HG02943 (cell line): ENCODE data around the gene NR1D2.
"Not testable (repeated sequence)": the region's sequence is repeated elsewhere in the genome, so short reads cannot be mapped to it uniquely, and the experiment has no call there.

ENCODE experiments used
- ATAC-seq: cut with Tn5 transposase; IDR thresholded peaks from one replicate; pipeline ENCODE4 v1.9.1; 2021; ENCODE audit warnings: mild to moderate bottlenecking, low read depth, moderate library complexity; ENCODE audit not compliant: unreplicated experiment

Gene NR1D2

DNA sequence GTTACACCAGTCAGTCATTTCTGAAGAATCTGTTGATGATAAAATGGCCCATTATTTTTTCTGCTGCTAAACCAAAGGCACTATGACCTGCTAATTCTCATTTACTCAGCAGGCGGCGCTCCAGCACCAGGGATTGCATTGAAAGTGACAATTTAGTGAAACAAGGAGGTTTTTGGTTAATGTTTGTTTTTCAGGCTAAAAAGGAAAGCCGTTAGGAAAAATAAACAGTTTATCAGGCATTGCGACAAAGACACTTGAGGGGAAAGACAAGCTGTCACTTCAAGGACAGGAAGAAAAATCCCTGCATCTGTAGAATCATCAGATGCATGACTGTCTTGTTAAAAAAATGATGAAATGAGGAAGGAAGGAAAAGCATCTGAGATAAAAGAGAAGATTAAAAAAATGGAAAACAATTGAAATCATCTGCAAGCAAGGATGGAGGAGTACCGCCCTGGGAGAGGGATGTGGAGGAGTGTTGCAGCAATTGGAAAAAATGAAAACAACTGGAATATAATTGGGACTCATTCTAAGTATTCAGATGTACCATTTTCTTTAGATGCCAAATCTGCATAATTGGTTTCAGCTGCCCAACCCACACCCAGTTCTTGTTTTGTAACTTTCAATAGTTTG, 54.0 kb downstream of the NR1D2 start:
- no peak for ATAC-seq

DNA sequence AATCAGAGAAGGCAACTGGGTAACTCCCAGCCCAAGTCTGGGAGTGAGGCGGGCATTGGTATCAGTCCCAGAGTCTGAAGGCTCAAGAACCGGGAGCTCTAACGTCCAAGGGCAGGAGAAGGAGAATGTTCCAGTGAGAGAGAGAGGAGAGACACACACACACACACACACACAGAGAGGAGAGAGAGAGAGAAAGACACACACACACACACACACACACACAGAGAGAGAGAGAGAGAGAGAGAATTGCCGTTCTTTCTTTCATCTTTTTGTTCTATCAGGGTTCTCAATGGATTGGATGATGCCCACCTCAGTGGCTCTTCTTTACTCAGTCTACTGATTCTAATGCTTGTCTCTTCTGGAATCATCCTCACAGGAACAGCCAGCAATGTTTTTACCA, 57.0 kb downstream of the NR1D2 start:
- no peak for ATAC-seq

DNA sequence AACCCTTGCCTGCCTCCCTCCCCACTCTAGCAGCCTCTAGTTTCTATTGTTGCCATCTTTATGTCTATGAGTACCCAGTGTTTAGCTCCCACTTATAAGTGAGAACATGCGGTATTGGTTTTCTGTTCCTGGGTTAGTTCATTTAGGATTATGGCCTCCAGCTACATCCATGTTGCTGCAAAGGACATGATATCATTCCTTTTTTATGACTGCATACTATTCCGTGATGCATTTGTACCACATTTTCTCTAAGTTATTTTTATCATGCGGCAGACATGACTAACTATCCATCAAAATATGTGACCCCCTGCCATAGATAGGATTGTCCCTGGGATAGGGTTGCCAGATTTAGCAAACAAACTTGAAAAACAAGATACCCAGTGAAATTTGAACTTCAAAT, 58.4 kb downstream of the NR1D2 start:
- no peak for ATAC-seq

DNA sequence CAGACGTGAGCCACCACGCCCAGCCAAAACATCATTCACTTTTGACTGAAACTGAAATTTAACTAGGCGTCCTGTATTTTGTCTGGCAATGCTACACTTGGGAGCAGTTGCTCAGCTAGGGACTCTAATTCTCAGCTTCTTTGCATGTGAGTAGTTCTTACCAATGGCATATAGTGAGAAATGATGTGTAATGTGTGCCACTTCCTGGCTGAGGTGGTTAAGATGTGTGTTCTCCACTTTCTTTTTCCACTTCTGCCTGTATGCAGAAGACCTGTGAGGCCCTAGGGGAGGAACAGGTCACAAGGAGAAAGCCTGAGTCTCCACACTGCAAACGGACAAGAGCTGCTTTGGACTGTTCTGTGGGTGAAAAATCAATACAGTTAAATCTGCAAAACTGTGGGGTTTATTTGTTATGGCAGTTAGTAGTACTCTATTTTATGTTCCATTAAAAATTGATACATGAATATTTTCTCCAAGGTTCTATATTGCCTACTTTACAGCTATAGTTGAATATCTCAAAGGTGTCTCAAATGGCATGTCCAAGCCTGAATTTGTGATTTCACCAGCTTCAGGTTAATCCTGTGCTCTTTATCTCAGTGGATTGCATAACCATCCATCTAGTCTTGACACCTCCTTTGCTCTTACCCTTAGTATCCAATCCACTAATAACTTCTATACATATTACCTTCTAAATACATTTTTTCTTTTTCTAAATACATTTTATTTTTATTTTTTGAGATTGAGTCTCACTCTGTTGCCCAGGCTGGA, 59.3 kb downstream of the NR1D2 start:
- ATAC-seq, result peak; percentile 78

DNA sequence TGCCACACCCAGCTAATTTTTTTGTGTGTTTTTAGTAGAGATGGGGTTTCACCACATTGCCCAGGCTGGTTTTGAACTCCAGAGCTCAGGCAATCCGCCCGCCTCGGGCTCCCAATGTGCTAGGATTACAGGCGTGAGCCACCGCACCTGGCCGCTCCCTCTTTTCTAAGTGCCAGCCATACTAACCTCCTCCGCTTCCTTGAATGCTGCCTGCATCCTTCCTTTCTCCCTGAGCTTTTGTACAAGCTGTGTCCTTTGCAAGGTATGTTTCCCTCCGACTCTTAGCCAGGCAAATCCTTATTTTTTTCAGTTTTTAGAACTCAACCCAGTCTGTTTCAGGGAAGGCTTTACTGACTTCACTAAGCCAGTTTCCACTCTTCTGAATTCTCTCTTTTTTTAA, 60.6 kb downstream of the NR1D2 start:
- ATAC-seq, result no peak

DNA sequence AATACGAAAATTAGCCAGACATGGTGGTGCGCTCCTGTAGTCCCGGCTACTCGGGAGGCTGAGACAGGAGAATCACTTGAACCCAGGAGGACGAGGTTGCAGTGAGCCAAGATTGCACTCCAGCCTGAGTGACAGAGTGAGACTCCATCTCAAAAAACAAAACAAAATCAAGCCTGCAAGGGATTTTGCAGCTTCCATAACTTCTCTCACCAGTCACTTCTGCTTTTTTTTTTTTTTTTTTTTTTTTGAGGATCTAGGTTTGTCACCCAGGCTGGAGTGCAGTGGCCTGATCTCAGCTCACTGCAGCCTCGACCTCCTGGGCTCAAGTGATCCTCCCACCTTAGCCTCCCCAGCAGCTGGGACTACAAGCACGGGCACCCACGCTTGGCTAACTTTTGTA, 65.7 kb downstream of the NR1D2 start:
- ATAC-seq, result not testable (repeated sequence)

DNA sequence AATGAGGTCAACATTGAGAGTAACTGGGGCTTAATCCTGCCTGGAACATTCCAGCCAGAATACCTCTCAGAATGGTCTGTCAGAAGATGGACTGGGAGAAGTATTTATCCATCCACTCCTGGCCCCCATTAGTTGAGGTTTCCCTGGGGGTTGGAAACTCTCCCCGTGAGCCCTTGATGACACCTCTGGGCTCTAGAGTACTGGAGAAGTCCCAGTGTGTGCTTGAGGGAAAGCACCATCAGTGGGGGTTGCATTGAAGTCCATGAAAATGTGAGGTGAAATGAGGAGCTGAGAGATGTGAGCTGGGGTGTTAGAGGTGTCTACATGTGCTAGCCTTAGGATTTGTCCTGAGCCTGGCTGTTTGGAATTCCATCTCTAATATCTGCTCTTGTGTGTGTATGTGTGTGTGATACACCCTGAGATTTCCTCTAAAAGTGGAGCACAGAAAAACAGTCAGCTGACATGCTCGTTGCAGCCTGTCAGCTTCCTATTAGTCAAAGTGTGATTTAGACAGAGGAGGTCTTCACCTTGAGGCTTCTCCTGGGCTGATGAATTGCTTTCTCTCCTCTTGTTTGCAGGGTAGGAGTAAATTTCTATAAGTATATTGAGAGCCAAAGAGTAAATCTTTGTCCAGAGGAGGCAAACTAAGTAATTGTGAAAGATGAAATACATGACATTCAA, 67.6 kb downstream of the NR1D2 start:
- no peak for ATAC-seq

DNA sequence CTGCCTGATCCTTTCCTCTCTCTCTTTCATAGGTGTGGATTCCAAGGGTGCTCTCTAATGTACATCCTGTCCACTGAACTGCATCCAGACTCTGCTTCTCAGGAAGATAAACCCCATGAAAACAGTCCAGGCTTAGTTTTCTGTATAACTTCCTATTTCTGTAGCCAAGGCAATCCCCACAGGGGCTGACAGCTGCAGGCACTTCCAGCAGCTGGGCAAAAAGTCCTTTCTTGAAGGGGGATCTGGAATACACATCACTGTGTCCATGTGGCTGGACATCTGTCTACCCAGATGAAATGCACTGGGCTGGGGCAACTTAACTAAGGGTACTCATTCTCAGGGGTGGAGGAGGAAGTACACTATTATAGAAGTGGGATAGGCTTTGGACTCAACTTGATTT, 72.2 kb downstream of the NR1D2 start:
- no peak for ATAC-seq

DNA sequence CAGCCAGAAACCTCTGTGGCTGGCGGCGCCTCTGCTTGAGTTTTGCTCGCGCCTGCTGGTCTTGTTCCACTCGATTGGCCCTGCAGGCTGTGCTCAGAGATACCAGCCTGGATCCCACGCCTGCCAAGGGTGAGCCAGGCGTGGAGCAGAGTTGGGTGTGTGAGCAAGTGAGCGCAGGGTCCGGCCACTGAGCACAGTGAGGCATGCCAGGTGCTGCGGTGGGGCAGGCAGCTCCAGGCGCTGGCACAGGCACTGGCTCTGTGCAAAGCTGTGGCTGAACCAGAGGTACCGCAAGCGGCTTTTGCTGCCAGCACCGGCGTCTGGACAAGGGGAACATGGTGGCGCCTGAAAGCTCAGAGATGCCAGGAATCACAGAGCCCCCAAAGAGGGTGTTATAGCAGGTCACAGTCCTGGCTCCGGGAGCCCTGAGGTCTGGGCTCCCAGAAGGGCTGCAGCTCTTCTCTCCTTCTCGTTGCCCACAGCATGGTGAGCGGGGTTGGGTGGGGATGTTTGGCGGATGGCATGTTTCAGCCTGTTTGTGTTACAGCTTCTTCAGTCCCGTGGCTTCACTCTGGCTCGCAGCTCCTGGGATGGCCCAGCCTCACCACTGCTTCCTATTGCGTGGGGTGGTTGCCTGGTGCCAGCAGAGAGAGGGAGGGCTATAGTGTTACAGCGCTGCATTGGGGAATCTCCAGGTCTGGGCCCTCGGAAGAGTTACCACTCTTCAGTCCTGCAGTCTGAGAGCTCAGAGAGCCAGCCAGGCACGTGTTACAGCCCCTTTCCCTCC, 73.9 kb downstream of the NR1D2 start:
- ATAC-seq, result no peak

DNA sequence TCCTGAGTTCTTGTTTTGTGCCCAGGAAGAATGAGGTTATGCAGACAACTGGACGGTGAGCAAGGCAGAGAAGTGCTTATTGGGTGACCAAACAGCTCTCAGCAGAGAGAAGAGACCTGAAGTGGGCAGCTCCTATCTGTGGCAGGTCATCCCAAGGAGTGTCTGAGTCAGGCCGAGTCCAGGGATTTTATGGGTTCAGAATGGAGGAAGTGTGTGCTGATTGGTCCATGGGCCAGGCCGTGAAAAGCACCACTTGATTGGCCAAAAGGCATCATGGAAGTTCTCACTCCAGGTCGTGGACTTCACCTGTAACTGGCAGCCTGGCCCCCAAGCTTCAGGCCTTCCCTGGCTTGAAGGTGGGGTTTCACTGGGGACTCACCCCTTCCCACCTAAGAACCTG, 74.5 kb downstream of the NR1D2 start:
- no peak for ATAC-seq

DNA sequence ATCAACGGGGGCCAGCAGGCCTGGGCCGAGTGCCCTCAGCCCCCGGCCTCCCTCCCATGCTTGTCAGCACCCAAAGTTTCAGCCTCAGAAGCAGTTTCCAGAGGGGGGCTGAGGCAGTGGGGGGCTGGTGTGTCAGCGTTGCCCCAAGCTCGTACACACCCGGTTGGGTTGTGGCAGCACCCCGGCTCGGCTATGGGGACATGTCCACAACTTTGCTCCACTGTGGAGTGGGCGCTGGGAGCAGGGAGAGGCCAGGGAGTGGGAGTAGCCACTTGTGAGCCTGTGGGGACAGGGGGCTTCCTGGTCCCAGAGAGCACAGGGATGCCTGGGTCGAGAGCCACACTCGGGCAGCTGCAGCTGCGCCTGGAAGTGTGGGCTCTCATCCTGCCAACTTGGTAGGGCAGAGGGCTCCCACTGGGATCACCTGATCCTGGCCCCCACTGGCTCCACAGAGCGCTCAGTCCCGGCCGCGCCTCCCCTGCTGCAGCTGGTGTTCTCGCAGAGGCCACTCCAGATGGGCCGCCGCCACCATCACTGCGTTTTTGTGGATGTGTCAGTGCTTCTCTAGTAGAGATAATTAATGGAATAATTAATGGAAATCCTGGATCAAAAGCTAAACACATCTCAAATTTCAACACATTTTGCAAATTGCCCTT, 75.1 kb downstream of the NR1D2 start:
- ATAC-seq, result no peak

DNA sequence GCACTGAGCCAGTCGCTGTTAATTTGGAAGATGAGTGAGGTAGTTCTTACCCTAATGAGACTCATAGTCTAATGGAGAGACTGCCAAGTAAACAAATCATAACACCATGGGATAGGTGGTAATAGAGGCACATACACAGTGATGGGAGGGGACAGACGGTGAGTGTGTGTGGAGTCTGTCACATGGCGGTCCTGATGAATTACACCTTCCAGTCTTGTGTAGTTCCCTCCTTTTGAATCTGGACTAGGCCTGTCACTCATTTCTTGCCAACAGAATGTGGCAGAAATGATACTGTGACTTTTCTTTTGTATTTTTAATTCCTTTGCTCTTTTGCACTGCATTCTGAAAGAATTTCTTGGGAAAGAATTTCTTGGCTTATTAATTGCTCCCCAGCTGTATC, 78.1 kb downstream of the NR1D2 start:
- ATAC-seq, result no peak

DNA sequence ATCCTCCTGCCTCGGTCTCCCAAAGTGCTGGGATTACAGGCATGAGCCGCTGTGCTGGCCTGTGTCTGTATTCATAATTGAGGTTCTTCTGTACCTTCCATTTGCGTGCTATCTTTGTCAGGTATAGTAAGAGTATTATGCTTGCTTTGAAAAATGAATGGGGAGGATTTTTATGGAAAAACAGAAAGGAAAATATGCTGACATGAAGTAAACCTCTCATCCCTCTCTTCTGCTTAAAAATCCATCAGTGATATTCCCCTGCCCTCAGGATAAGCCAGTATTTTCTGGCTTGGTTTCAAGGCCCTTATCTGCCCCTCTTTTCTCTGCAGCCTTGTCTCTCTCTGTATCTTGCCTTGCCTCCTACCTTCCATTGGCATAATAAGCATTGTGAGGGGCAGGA, 80.7 kb downstream of the NR1D2 start:
- ATAC-seq, result no peak

DNA sequence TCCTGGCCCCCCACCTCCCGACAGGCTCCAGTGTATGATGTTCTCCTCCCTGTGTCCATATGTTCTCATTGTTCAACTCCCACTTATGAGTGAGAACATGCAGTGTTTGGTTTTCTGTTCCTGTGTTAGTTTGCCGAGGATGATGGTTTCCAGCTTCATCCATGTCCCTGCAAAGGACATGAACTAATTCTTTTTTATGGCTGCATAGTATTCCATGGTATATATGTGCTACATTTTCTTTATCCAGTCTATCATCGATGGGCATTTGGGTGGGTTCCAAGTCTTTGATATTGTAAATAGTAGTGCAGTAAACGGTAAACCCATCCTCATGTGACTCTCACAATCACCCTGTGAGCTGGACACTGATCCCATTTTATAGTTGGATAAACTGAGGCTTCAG, 81.6 kb downstream of the NR1D2 start:
- ATAC-seq, result not testable (repeated sequence)

DNA sequence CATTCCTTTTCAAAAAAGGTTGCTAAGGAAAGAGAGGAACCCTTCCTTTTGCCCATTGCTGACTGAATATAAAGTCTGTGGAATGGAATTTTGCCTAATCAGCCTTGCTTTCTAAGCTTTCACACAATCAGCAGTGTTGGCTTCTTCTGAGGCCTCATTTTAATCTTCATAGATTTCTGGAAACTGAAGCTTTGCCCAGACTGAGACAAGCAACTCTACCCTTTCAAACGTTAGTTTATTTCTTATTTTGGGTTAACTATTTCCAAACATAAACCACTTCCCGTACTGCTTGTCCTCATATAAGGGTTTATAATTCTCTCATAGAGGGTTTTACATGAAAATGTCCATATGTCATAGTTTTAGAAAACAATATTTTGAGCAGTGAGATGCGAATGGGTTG, 82.9 kb downstream of the NR1D2 start:
- ATAC-seq, result no peak
